Liver (tissue), 9 donors: ENCODE measurements around the gene TCF7L1. TPM values are rescaled to one million over a fixed set of nuclear protein-coding genes. Genes with fewer than 3 reads are reported as not detected.

Experiments
- DNase-seq: peaks from one replicate; pipeline ENCODE4 v3.0.0-alpha.2; 2017; ENCODE audit warnings: low spot score
- H3K27ac ChIP-seq, 2 donors: one replicate each; pipeline ENCODE4 v1.7.0; 2013; ENCODE audit warnings: inconsistent platforms in 2 of 2, low read length in 2 of 2, control low read depth in 1 of 2, low read depth in 1 of 2, mild to moderate bottlenecking in 1 of 2
- H3K27me3 ChIP-seq, 4 donors: one replicate each; pipeline versions ENCODE4 v1.6.1 to v1.7.0; 2013; ENCODE audit warnings: low read length in 3 of 4, inconsistent platforms in 1 of 4, mild to moderate bottlenecking in 1 of 4, moderate library complexity in 1 of 4; ENCODE audit not compliant: control insufficient read depth in 4 of 4, insufficient read depth in 4 of 4
- H3K36me3 ChIP-seq, 4 donors: one replicate each; pipeline versions ENCODE4 v1.6.1 to v1.7.0; 2013; ENCODE audit warnings: low read length in 3 of 4, mild to moderate bottlenecking in 3 of 4, low read depth in 1 of 4, moderate library complexity in 1 of 4; ENCODE audit not compliant: control insufficient read depth in 4 of 4, insufficient read depth in 3 of 4
- H3K4me1 ChIP-seq, 4 donors: one replicate each; pipeline versions ENCODE4 v1.6.1 to v1.7.0; 2013; ENCODE audit warnings: low read length in 3 of 4, mild to moderate bottlenecking in 3 of 4, moderate library complexity in 1 of 4; ENCODE audit not compliant: control insufficient read depth in 4 of 4, insufficient read depth in 4 of 4
- H3K4me3 ChIP-seq, 3 donors: one replicate each; pipeline versions ENCODE4 v1.6.1 to v1.7.0; 2013; ENCODE audit warnings: low read length in 3 of 3, control low read depth in 1 of 3, low read depth in 1 of 3, mild to moderate bottlenecking in 1 of 3
- H3K9ac ChIP-seq, 2 donors: one replicate each; pipeline ENCODE4 v1.7.0; 2013; ENCODE audit warnings: low read length in 2 of 2, mild to moderate bottlenecking in 2 of 2, moderate library complexity in 2 of 2, control low read depth in 1 of 2, low read depth in 1 of 2
- H3K9me3 ChIP-seq, 4 donors: one replicate each; pipeline versions ENCODE4 v1.6.1 to v1.7.0; 2013; ENCODE audit warnings: low read length in 3 of 4; ENCODE audit not compliant: control insufficient read depth in 4 of 4
- CTCF ChIP-seq: fragments of 150-350 bp; IDR thresholded peaks from 2 replicates; pipeline ENCODE4 v1.5.1; 2017; ENCODE audit warnings: improper control_type of control experiment, low read depth, low read length; ENCODE audit not compliant: missing input control
- EGR1 ChIP-seq, 2 donors: IDR thresholded peaks; 2 replicates each; pipeline ENCODE4 v1.6.1; 2016 to 2018; ENCODE audit warnings: antibody characterized with exemption in 2 of 2, low read depth in 2 of 2
- FOXA1 ChIP-seq: IDR thresholded peaks from 2 replicates; pipeline ENCODE4 v1.6.1; 2016; ENCODE audit warnings: antibody characterized with exemption
- FOXA2 ChIP-seq: IDR thresholded peaks from 2 replicates; pipeline ENCODE4 v1.6.1; 2016; ENCODE audit warnings: antibody characterized with exemption
- GABPA ChIP-seq, 2 donors: IDR thresholded peaks in 1 of 2; conservative IDR thresholded peaks in 1 of 2; 2 replicates each; pipeline ENCODE4 v1.6.1; 2016; ENCODE audit warnings: antibody characterized with exemption in 2 of 2, mild to moderate bottlenecking in 1 of 2, moderate library complexity in 1 of 2
- HNF4A ChIP-seq, 2 donors: conservative IDR thresholded peaks; 2 replicates each; pipeline ENCODE4 v1.6.1; 2016; ENCODE audit warnings: antibody characterized with exemption in 2 of 2, mild to moderate bottlenecking in 2 of 2
- HNF4G ChIP-seq: IDR thresholded peaks from 2 replicates; pipeline ENCODE4 v1.6.1; 2016; ENCODE audit warnings: antibody characterized with exemption
- JUND ChIP-seq, 2 donors: IDR thresholded peaks; 2 replicates each; pipeline ENCODE4 v1.6.1; 2016; ENCODE audit warnings: antibody characterized with exemption in 2 of 2
- MAX ChIP-seq: IDR thresholded peaks from 2 replicates; pipeline ENCODE4 v1.6.1; 2016; ENCODE audit warnings: antibody characterized with exemption
- NR2F2 ChIP-seq: IDR thresholded peaks from 2 replicates; pipeline ENCODE4 v1.6.1; 2016; ENCODE audit warnings: antibody characterized with exemption
- RAD21 ChIP-seq, 2 donors: IDR thresholded peaks; 2 replicates each; pipeline ENCODE4 v1.6.1; 2016; ENCODE audit warnings: antibody characterized with exemption in 2 of 2, mild to moderate bottlenecking in 2 of 2
- RXRA ChIP-seq, 2 donors: IDR thresholded peaks; 2 replicates each; pipeline ENCODE4 v1.6.1; 2017 to 2018; ENCODE audit warnings: antibody characterized with exemption in 2 of 2, mild to moderate bottlenecking in 1 of 2
- SP1 ChIP-seq: IDR thresholded peaks from 2 replicates; pipeline ENCODE4 v1.6.1; 2018; ENCODE audit warnings: antibody characterized with exemption, mild to moderate bottlenecking
- TAF1 ChIP-seq: conservative IDR thresholded peaks from 2 replicates; pipeline ENCODE4 v1.6.1; 2016; ENCODE audit warnings: antibody characterized with exemption, mild to moderate bottlenecking
- YY1 ChIP-seq: IDR thresholded peaks from 2 replicates; pipeline ENCODE4 v1.6.1; 2016; ENCODE audit warnings: antibody characterized with exemption, mild to moderate bottlenecking
- ZBTB33 ChIP-seq: IDR thresholded peaks from 2 replicates; pipeline ENCODE4 v1.6.1; 2016; ENCODE audit warnings: antibody characterized with exemption
- WGBS: extraction: QIAGEN DNeasy Blood & Tissue Kit; methylation state at CpG from one replicate; pipeline ENCODE4 v1.1.7; 2013; 5-methylcytosine and 5-hydroxymethylcytosine counted together
- polyA plus RNA-seq, 2 donors: library from polyadenylated mRNA; stranded (reverse) in 1 of 2; unstranded in 1 of 2; fragments of 200-250 nt in 1 of 2; fragments of >200 nt in 1 of 2; fragmentation: Nextera tagmentation in 1 of 2; extraction: Ambion mirVana in 1 of 2; gene quantifications; one replicate each; pipeline versions ENCODE4 v1.2.1 to v1.2.3, GENCODE V29; 2013 to 2015
- total RNA-seq, 2 donors: library from RNA; depleted of rRNA; stranded (reverse); fragments of >200 nt; gene quantifications; one replicate each; pipeline ENCODE4 v1.2.3, GENCODE V29; 2014
- TF ChIP-seq, protein P1 (sequence below): IDR thresholded peaks from 2 replicates; pipeline ENCODE4 v1.6.1; 2016; ENCODE audit warnings: antibody characterized with exemption, mild to moderate bottlenecking
- TF ChIP-seq, protein P2 (sequence below): IDR thresholded peaks from 2 replicates; pipeline ENCODE4 v1.6.1; 2016; ENCODE audit warnings: antibody characterized with exemption
- donor health status: healthy.
- donor health status: healthy.
- donor health status: healthy.
- donor health status: healthy.
- donor health status: healthy.

Gene TCF7L1
- total and polyA plus RNA-seq, 4 donors, result 1.6 to 6.0 (median 4.8) TPM

- 91% methylated on average over 2 of the region's 2 CpGs for whole genome bisulfite sequencing
- no peak overlapping the region for H3K4me3 ChIP-seq
- H3K9me3 ChIP-seq, result no peaks in the 10 kb centered on the region
- no peak overlapping the region for H3K27ac ChIP-seq
- no peaks in the 10 kb centered on the region for H3K27me3 ChIP-seq
- TF ChIP-seq ZBTB33 (no peak), EGR1 (IDR thresholded peaks at IDR 0.05; ENCODE audit: low read depth in 2 of 2) (no peak), HNF4A (conservative IDR thresholded peaks at IDR 0.05) (no peak), RAD21 (IDR thresholded peaks at IDR 0.05) (no peak), TAF1 (no peak), HNF4G (no peak), MAX (no peak), FOXA2 (no peak), SP1 (no peak), RXRA (IDR thresholded peaks at IDR 0.05) (no peak), GABPA (IDR thresholded peaks at IDR 0.05 in 1 of 2, conservative IDR thresholded peaks at IDR 0.05 in 1 of 2) (no peak), JUND (IDR thresholded peaks at IDR 0.05) (no peak), CTCF (no peak), NR2F2 (no peak), YY1 (no peak), FOXA1 (no peak)
- TF ChIP-seq, protein P1, sequence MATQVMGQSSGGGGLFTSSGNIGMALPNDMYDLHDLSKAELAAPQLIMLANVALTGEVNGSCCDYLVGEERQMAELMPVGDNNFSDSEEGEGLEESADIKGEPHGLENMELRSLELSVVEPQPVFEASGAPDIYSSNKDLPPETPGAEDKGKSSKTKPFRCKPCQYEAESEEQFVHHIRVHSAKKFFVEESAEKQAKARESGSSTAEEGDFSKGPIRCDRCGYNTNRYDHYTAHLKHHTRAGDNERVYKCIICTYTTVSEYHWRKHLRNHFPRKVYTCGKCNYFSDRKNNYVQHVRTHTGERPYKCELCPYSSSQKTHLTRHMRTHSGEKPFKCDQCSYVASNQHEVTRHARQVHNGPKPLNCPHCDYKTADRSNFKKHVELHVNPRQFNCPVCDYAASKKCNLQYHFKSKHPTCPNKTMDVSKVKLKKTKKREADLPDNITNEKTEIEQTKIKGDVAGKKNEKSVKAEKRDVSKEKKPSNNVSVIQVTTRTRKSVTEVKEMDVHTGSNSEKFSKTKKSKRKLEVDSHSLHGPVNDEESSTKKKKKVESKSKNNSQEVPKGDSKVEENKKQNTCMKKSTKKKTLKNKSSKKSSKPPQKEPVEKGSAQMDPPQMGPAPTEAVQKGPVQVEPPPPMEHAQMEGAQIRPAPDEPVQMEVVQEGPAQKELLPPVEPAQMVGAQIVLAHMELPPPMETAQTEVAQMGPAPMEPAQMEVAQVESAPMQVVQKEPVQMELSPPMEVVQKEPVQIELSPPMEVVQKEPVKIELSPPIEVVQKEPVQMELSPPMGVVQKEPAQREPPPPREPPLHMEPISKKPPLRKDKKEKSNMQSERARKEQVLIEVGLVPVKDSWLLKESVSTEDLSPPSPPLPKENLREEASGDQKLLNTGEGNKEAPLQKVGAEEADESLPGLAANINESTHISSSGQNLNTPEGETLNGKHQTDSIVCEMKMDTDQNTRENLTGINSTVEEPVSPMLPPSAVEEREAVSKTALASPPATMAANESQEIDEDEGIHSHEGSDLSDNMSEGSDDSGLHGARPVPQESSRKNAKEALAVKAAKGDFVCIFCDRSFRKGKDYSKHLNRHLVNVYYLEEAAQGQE, result no peak
- TF ChIP-seq, protein P2, sequence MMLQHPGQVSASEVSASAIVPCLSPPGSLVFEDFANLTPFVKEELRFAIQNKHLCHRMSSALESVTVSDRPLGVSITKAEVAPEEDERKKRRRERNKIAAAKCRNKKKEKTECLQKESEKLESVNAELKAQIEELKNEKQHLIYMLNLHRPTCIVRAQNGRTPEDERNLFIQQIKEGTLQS, result no peak
- H3K4me1 ChIP-seq, result peaks cover 0 to 8% (median 0%) of the 10 kb centered on the region in 4 donors
- no peak overlapping the region for H3K9ac ChIP-seq
- no peak for DNase-seq
- no peaks in the 10 kb centered on the region for H3K36me3 ChIP-seq
These were observed 145.2 kb downstream of the TCF7L1 start for GRCh38 chr2:85278361-85278760.
